ENCODE measurements around the gene ABCB1.
"Not testable (repeated sequence)": the region's sequence is repeated elsewhere in the genome, so short reads cannot be mapped to it uniquely, and the experiment has no call there.

DNA sequence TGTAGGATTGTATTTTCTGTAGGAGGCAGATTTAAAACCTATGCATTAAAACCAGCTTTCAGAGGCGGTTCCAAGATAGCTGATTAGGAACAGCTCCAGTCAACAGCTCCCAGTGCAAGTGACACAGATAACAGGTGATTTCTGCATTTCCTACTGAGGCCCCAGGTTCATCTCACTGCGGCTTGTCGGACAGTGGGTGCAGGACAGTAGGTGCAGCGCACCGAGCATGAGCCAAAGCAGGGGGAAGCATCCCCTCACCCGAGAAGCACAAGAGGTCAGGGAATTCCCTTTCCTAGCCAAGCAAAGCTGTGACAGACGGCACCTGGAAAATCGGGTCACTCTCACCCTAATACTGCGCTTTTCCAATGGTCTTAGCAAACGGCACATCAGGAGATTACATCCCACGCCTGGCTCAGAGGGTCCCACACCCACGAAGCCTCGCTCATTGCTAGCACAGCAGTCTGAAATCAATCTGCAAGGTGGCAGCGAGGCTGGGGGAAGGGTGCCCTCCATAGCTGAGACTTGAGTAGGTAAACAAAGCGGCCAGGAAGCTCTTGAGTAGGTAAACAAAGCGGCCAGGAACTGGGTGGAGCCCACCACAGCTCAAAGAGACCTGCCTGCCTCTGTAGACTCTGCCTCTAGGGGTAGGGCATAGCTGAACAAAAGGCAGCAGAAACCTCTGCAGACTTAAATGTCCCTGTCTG, 135.7 kb downstream of the ABCB1 start:
- TF ChIP-seq EP300 (conservative IDR thresholded peaks at IDR 0.05; ENCODE audit: poor library complexity, severe bottlenecking); MXI1 (conservative IDR thresholded peaks at IDR 0.05; ENCODE audit: poor library complexity, severe bottlenecking); EZH2 (IDR thresholded peaks at IDR 0.05; ENCODE audit: borderline replicate concordance, insufficient read depth, low read length, poor library complexity, severe bottlenecking); POLR2AphosphoS5 (IDR thresholded peaks at IDR 0.05); RAD21 (conservative IDR thresholded peaks at IDR 0.05): not testable (repeated sequence)
- TF ChIP-seq, protein P1, sequence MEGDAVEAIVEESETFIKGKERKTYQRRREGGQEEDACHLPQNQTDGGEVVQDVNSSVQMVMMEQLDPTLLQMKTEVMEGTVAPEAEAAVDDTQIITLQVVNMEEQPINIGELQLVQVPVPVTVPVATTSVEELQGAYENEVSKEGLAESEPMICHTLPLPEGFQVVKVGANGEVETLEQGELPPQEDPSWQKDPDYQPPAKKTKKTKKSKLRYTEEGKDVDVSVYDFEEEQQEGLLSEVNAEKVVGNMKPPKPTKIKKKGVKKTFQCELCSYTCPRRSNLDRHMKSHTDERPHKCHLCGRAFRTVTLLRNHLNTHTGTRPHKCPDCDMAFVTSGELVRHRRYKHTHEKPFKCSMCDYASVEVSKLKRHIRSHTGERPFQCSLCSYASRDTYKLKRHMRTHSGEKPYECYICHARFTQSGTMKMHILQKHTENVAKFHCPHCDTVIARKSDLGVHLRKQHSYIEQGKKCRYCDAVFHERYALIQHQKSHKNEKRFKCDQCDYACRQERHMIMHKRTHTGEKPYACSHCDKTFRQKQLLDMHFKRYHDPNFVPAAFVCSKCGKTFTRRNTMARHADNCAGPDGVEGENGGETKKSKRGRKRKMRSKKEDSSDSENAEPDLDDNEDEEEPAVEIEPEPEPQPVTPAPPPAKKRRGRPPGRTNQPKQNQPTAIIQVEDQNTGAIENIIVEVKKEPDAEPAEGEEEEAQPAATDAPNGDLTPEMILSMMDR (IDR thresholded peaks at IDR 0.05; ENCODE audit: poor library complexity, severe bottlenecking) = not testable (repeated sequence)
- TF ChIP-seq, protein P2, sequence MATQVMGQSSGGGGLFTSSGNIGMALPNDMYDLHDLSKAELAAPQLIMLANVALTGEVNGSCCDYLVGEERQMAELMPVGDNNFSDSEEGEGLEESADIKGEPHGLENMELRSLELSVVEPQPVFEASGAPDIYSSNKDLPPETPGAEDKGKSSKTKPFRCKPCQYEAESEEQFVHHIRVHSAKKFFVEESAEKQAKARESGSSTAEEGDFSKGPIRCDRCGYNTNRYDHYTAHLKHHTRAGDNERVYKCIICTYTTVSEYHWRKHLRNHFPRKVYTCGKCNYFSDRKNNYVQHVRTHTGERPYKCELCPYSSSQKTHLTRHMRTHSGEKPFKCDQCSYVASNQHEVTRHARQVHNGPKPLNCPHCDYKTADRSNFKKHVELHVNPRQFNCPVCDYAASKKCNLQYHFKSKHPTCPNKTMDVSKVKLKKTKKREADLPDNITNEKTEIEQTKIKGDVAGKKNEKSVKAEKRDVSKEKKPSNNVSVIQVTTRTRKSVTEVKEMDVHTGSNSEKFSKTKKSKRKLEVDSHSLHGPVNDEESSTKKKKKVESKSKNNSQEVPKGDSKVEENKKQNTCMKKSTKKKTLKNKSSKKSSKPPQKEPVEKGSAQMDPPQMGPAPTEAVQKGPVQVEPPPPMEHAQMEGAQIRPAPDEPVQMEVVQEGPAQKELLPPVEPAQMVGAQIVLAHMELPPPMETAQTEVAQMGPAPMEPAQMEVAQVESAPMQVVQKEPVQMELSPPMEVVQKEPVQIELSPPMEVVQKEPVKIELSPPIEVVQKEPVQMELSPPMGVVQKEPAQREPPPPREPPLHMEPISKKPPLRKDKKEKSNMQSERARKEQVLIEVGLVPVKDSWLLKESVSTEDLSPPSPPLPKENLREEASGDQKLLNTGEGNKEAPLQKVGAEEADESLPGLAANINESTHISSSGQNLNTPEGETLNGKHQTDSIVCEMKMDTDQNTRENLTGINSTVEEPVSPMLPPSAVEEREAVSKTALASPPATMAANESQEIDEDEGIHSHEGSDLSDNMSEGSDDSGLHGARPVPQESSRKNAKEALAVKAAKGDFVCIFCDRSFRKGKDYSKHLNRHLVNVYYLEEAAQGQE (IDR thresholded peaks at IDR 0.05; ENCODE audit: borderline replicate concordance) = not testable (repeated sequence)

Data from neural cell (in vitro differentiated cells).